22Rv1 (cell line): ENCODE measurements around the gene LSP1.

Experiments
- CTCF ChIP-seq: fragments of 450-650 bp; IDR thresholded peaks from 2 replicates; pipeline ENCODE4 v1.5.1; 2017; ENCODE audit warnings: mild to moderate bottlenecking
- ZFX ChIP-seq: fragments of 450-650 bp; IDR thresholded peaks from 2 replicates; pipeline ENCODE4 v1.6.1; 2017; ENCODE audit warnings: antibody characterized with exemption, borderline replicate concordance

DNA sequence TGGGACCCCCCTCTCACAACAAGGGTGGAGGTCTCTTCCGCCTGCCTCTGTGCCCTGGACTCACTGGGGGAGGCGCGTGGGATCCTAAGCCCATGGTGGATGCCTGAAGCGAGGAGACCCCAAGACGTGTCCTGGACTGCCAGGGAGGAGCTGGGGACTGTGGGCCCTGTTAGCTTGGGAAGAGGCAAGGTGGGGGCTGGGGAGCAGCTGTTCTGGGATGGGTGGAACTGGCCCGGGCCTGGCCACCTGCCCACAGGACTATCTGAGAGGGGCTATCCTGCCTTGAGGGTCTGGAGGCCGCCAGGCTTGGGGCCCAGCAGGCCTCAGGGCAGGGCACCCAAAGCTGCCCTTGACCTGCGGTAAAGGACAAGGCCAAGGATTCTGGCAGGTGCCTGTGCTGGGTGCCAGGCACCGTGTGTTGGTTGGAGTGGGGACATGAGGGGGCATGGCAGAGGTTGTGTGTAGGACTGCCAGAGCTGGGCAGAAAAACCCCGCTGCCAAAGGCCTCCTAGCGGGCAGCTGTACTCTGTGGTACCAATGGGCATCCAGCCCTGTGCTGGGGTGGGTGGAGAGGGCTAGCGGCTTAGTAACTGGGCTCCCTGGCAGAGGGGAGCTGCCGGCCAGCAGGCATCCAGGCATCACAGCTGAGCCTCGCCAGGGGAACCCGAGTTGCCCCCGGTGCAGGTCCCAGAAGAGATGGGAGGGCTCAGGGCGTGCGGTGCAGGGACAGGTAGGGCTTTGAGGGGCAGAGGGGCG, 670 bp downstream of the LSP1 start:
- no peak for TF ChIP-seq CTCF
- no peak for TF ChIP-seq ZFX
